HCT116 (cell line): ENCODE measurements around the gene CBX8. TPM values are rescaled to one million over a fixed set of nuclear protein-coding genes. Genes with fewer than 3 reads are reported as not detected.

Experiments
- ATAC-seq: fragments of 200-7000 bp; cut with Tn5 transposase; 2 replicates; pipeline ENCODE4 v1.9.1; 2020; ENCODE audit warnings: mild to moderate bottlenecking, moderate library complexity
- BruUV-seq: library from RNA; stranded (reverse); fragments of 400-500 nt; replicated peaks from 2 replicates; lab custom pipeline; 2021; lab: Mats Ljungman, UMichigan
- CTCF ChIA-PET: fragments of 300-600 bp; sonication (Branson Sonifier 250); formaldehyde crosslinking; loops from one replicate; lab custom pipeline; 2021; ENCODE audit warnings: antibody characterized with exemption; lab: Charles Lee
- POLR2A ChIA-PET: fragments of 300-600, 350-600 bp; sonication (Branson Sonifier 250); formaldehyde crosslinking; loops from one replicate; lab custom pipeline; 2021; ENCODE audit warnings: antibody characterized with exemption; lab: Charles Lee
- RAD21 ChIA-PET, 2 experiments: fragments of 300-600 bp; sonication (Branson Sonifier 250); formaldehyde crosslinking; loops; one replicate each; lab custom pipeline; 2023; ENCODE audit warnings: low total read pairs in 2 of 2; ENCODE audit not compliant: uncharacterized antibody in 2 of 2, unreplicated experiment in 2 of 2, low non-redundant PET in 1 of 2; lab: Charles Lee
- DNase-seq: peaks from one replicate; pipeline ENCODE4 v3.0.0-alpha.2; 2010; ENCODE audit warnings: low read depth, low spot score
- H2AFZ ChIP-seq: fragments of 200-600 bp; shearing (Covaris generic), sonication (generic); 2 replicates; pipeline ENCODE4 v1.6.1; 2017; ENCODE audit warnings: low read depth, mixed run types, mixed read lengths, antibody characterized with exemption, low read length; ENCODE audit not compliant: poor library complexity, severe bottlenecking
- H3K27ac ChIP-seq: 2 replicates; pipeline ENCODE4 v1.5.1; 2012; ENCODE audit warnings: low read depth, low read length
- H3K27me3 ChIP-seq: fragments of 200-600 bp; sonication (generic); 2 replicates; pipeline ENCODE4 v1.6.1; 2016; ENCODE audit warnings: mixed run types, low read length, mixed read lengths; ENCODE audit not compliant: insufficient read depth
- H3K36me3 ChIP-seq, 2 experiments: fragments of 200-500 bp in 1 of 2; fragments of 200-600 bp in 1 of 2; sonication (Bioruptor generic) in 1 of 2; sonication (generic) in 1 of 2; 2 replicates each; pipeline versions ENCODE4 v1.5.1 to v1.6.1; 2014 to 2016; ENCODE audit warnings: low read length in 2 of 2, inconsistent platforms in 1 of 2, mixed read lengths in 1 of 2, mixed run types in 1 of 2; ENCODE audit not compliant: insufficient read depth in 2 of 2, control insufficient read depth in 1 of 2
- H3K4me1 ChIP-seq, 2 experiments: fragments of 200-600 bp in 1 of 2; sonication (generic) in 1 of 2; 2 replicates each; pipeline versions ENCODE4 v1.5.1 to v1.6.1; 2012 to 2017; ENCODE audit warnings: low read length in 2 of 2, inconsistent platforms in 1 of 2, mild to moderate bottlenecking in 1 of 2, mixed read lengths in 1 of 2, mixed run types in 1 of 2, moderate library complexity in 1 of 2; ENCODE audit not compliant: insufficient read depth in 2 of 2, control insufficient read depth in 1 of 2
- H3K4me2 ChIP-seq: fragments of 200-600 bp; sonication (generic); 2 replicates; pipeline ENCODE4 v1.6.1; 2017; ENCODE audit warnings: mixed run types, low read length, mixed read lengths
- H3K4me3 ChIP-seq, 2 experiments: fragments of 200-600 bp in 1 of 2; sonication (generic) in 1 of 2; replicated peaks in 1 of 2; 2 replicates each; pipeline ENCODE4 v1.5.1; 2011 to 2016; ENCODE audit warnings: low read length in 2 of 2, control low read depth in 1 of 2, low read depth in 1 of 2, mild to moderate bottlenecking in 1 of 2, mixed read lengths in 1 of 2, mixed run types in 1 of 2
- H3K79me2 ChIP-seq: fragments of 200-600 bp; sonication (generic); 2 replicates; pipeline ENCODE4 v1.6.1; 2017; ENCODE audit warnings: mild to moderate bottlenecking, mixed run types, low read length, moderate library complexity, mixed read lengths; ENCODE audit not compliant: insufficient read depth
- H3K9ac ChIP-seq: fragments of 200-600 bp; sonication (generic); 2 replicates; pipeline ENCODE4 v1.6.1; 2016; ENCODE audit warnings: low read length, mixed read lengths
- H3K9me2 ChIP-seq: fragments of 200-600 bp; sonication (generic), shearing (Covaris generic); 2 replicates; pipeline ENCODE4 v1.6.1; 2017; ENCODE audit warnings: mixed run types, mild to moderate bottlenecking, moderate library complexity; ENCODE audit not compliant: insufficient read depth
- H3K9me3 ChIP-seq, 2 experiments: fragments of 200-500 bp in 1 of 2; fragments of 200-600 bp in 1 of 2; sonication (Bioruptor generic) in 1 of 2; sonication (generic) in 1 of 2; 2 replicates each; pipeline ENCODE4 v1.6.1; 2014 to 2017; ENCODE audit warnings: low read length in 2 of 2, mixed read lengths in 2 of 2, inconsistent platforms in 1 of 2, low read depth in 1 of 2, mild to moderate bottlenecking in 1 of 2, mixed run types in 1 of 2, moderate library complexity in 1 of 2; ENCODE audit not compliant: control insufficient read depth in 1 of 2, insufficient read depth in 1 of 2
- H4K20me1 ChIP-seq: fragments of 200-600 bp; sonication (generic), shearing (Covaris generic); 2 replicates; pipeline ENCODE4 v1.6.1; 2017; ENCODE audit warnings: mixed run types, mild to moderate bottlenecking, moderate library complexity; ENCODE audit not compliant: insufficient read depth
- CEBPB ChIP-seq: IDR thresholded peaks from 2 replicates; pipeline ENCODE4 v1.6.1; 2012; ENCODE audit warnings: low read depth
- EGR1 ChIP-seq: IDR thresholded peaks from 2 replicates; pipeline ENCODE4 v1.6.1; 2012; ENCODE audit warnings: low read depth
- FOSL1 ChIP-seq: IDR thresholded peaks from 2 replicates; pipeline ENCODE4 v1.6.1; 2012; ENCODE audit warnings: low read depth
- JUND ChIP-seq: IDR thresholded peaks from 2 replicates; pipeline ENCODE4 v1.6.1; 2012
- POLR2AphosphoS5 ChIP-seq: IDR thresholded peaks from 2 replicates; pipeline ENCODE4 v1.6.1; 2011; ENCODE audit warnings: mild to moderate bottlenecking, low read depth, low read length, moderate library complexity
- SP1 ChIP-seq: IDR thresholded peaks from 2 replicates; pipeline ENCODE4 v1.6.1; 2012; ENCODE audit warnings: low read depth
- TCF7L2 ChIP-seq: IDR thresholded peaks from 2 replicates; pipeline ENCODE4 v1.7.0; 2011; ENCODE audit warnings: borderline replicate concordance, inconsistent platforms; ENCODE audit not compliant: insufficient read depth, insufficient read length; ENCODE audit errors: extremely low read depth
- ZNF274 ChIP-seq: fragments of 200-500 bp; sonication (Bioruptor generic); IDR thresholded peaks from 2 replicates; pipeline ENCODE4 v1.6.1; 2014; ENCODE audit warnings: mild to moderate bottlenecking, low read depth, low read length, inconsistent platforms
- intact Hi-C: fragments of 100-400 bp; cut with micrococcal nuclease; formaldehyde crosslinking; loops from 2 replicates; pipeline ENCODE4 v1.10.0; 2022
- total RNA-seq: library from RNA; stranded (reverse); gene quantifications from one replicate; pipeline ENCODE4 v1.2.1, GENCODE V29; 2021; ENCODE audit not compliant: unreplicated experiment
- TF ChIP-seq, protein P1 (sequence below): IDR thresholded peaks from 2 replicates; pipeline ENCODE4 v1.6.1; 2012
- TF ChIP-seq, protein P2 (sequence below): IDR thresholded peaks from 2 replicates; pipeline ENCODE4 v1.6.1; 2011; ENCODE audit warnings: mild to moderate bottlenecking, low read length, moderate library complexity; ENCODE audit not compliant: insufficient replicate concordance; ENCODE audit errors: extremely low read depth
- TF ChIP-seq, protein P3 (sequence below): IDR thresholded peaks from 2 replicates; pipeline ENCODE4 v1.6.1; 2012; ENCODE audit warnings: low read depth

CBX8 gene
- total RNA-seq, 1 experiment from 2014 or later = 29.0 TPM

DNA sequence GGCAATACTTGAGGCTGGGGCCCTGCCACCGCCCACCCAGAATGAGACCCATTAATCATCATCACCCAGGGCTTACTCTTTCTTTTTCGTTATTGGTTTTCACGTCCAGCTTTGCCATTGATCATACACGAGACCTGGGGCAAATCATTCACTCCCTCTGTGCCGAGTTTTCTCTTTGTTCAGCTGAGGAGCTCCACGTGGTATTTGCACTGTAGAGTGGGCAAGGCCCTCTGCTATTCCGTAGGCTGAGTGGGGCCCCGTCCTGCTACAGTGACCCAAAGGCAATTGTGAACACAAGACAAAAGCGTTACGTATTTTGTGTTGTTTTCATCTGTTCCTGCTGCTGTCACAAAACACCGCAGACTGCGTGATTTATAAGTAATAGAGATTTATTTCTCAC is 42.5 kb downstream of the CBX8 start:
- CTCF ChIA-PET = interaction anchor here (1.1 kb wide), 1 partner anchor 13 kb away, joined by 4 read pairs; no protein-coding TSS in a partner anchor
- intact Hi-C loops = no loop called here
- POLR2A ChIA-PET = no interaction called here
- no peak overlapping the region for H3K4me3 ChIP-seq
- RAD21 ChIA-PET = no interaction called here
- TF ChIP-seq, protein P1, sequence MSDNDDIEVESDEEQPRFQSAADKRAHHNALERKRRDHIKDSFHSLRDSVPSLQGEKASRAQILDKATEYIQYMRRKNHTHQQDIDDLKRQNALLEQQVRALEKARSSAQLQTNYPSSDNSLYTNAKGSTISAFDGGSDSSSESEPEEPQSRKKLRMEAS = no peak
- TF ChIP-seq EGR1 = no peak
- no peak for TF ChIP-seq SP1
- TF ChIP-seq ZNF274 = no peak
- TF ChIP-seq POLR2AphosphoS5 = no peak
- TF ChIP-seq CEBPB = no peak
- H3K4me2 ChIP-seq = no peak overlapping the region
- no peaks in the 10 kb centered on the region for H3K9me3 ChIP-seq
- DNase-seq (no peak), ATAC-seq (no peak)
- H4K20me1 ChIP-seq = no peaks in the 10 kb centered on the region
- H3K36me3 ChIP-seq = no peaks in the 10 kb centered on the region
- H3K27ac ChIP-seq = no peak overlapping the region
- peaks cover 5 to 14% of the 10 kb centered on the region in 2 experiments; a peak in 3 of 4 replicates for H3K4me1 ChIP-seq
- H2AFZ ChIP-seq = no peak overlapping the region
- no peaks in the 10 kb centered on the region for H3K9me2 ChIP-seq
- H3K27me3 ChIP-seq = no peaks in the 10 kb centered on the region
- BruUV-seq = no TSS peak
- no peak overlapping the region for H3K9ac ChIP-seq
- no peaks in the 10 kb centered on the region for H3K79me2 ChIP-seq

DNA sequence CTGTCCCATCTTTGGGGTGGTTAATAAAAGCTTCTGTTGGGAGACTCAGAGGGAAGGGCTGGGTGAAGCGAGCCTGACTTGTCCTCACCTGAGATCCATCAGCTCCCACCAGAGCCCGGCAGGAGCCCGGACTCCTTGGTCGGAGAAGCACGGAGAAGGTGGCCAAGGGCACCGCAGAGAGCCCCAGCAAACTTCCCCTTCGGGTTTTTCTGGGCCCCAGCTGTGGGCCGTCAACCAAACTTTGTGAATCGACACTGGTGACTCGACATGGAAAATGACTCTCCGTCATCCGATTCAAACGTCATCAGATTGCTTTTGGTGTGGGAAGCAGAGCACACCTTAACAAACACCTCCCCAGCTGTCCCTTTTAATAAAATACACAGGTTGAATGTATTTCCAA is 44.7 kb downstream of the CBX8 start:
- no peak for DNase-seq
- no TSS peak for BruUV-seq
- no peak for ATAC-seq
- no peaks in the 10 kb centered on the region for H4K20me1 ChIP-seq
- H2AFZ ChIP-seq = no peak overlapping the region
- H3K9me3 ChIP-seq = no peaks in the 10 kb centered on the region
- H3K9ac ChIP-seq = no peak overlapping the region
- no peaks in the 10 kb centered on the region for H3K36me3 ChIP-seq
- H3K4me3 ChIP-seq = no peak overlapping the region
- RAD21 ChIA-PET = no interaction called here
- intact Hi-C loops = no loop called here
- H3K79me2 ChIP-seq = no peaks in the 10 kb centered on the region
- CTCF ChIA-PET = interaction anchor here (0.7 to 4.9 kb wide), 2 partner anchors 11 to 24 kb away, joined by 3 to 31 read pairs; no protein-coding TSS in a partner anchor
- H3K4me1 ChIP-seq = peaks cover 5 to 16% of the 10 kb centered on the region in 2 experiments; a peak in 3 of 4 replicates
- H3K27ac ChIP-seq = no peak overlapping the region
- H3K27me3 ChIP-seq = no peaks in the 10 kb centered on the region
- POLR2A ChIA-PET = interaction anchor here (1.4 kb wide), 1 partner anchor 84 kb away, joined by 3 read pairs; no protein-coding TSS in a partner anchor
- H3K4me2 ChIP-seq = no peak overlapping the region
- TF ChIP-seq, protein P2, sequence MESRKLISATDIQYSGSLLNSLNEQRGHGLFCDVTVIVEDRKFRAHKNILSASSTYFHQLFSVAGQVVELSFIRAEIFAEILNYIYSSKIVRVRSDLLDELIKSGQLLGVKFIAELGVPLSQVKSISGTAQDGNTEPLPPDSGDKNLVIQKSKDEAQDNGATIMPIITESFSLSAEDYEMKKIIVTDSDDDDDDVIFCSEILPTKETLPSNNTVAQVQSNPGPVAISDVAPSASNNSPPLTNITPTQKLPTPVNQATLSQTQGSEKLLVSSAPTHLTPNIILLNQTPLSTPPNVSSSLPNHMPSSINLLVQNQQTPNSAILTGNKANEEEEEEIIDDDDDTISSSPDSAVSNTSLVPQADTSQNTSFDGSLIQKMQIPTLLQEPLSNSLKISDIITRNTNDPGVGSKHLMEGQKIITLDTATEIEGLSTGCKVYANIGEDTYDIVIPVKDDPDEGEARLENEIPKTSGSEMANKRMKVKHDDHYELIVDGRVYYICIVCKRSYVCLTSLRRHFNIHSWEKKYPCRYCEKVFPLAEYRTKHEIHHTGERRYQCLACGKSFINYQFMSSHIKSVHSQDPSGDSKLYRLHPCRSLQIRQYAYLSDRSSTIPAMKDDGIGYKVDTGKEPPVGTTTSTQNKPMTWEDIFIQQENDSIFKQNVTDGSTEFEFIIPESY = no peak
- TF ChIP-seq FOSL1 (no peak), JUND (no peak), TCF7L2 (no peak), ZNF274 (no peak)
- TF ChIP-seq, protein P3, sequence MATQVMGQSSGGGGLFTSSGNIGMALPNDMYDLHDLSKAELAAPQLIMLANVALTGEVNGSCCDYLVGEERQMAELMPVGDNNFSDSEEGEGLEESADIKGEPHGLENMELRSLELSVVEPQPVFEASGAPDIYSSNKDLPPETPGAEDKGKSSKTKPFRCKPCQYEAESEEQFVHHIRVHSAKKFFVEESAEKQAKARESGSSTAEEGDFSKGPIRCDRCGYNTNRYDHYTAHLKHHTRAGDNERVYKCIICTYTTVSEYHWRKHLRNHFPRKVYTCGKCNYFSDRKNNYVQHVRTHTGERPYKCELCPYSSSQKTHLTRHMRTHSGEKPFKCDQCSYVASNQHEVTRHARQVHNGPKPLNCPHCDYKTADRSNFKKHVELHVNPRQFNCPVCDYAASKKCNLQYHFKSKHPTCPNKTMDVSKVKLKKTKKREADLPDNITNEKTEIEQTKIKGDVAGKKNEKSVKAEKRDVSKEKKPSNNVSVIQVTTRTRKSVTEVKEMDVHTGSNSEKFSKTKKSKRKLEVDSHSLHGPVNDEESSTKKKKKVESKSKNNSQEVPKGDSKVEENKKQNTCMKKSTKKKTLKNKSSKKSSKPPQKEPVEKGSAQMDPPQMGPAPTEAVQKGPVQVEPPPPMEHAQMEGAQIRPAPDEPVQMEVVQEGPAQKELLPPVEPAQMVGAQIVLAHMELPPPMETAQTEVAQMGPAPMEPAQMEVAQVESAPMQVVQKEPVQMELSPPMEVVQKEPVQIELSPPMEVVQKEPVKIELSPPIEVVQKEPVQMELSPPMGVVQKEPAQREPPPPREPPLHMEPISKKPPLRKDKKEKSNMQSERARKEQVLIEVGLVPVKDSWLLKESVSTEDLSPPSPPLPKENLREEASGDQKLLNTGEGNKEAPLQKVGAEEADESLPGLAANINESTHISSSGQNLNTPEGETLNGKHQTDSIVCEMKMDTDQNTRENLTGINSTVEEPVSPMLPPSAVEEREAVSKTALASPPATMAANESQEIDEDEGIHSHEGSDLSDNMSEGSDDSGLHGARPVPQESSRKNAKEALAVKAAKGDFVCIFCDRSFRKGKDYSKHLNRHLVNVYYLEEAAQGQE = no peak
- H3K9me2 ChIP-seq = no peaks in the 10 kb centered on the region
